Lower lobe of right lung (tissue), 2 donors: Measurements from ENCODE around the gene KRTCAP2. TPM values are rescaled to one million over a fixed set of nuclear protein-coding genes. Genes with fewer than 3 reads are reported as not detected.
"Not testable (repeated sequence)": the region's sequence is repeated elsewhere in the genome, so short reads cannot be mapped to it uniquely, and the experiment has no call there.

Source experiments
- ATAC-seq, 2 donors: fragments of 200-7000 bp; cut with Tn5 transposase; one replicate each; pipeline ENCODE4 v1.9.1; 2020 to 2022; ENCODE audit warnings: mild to moderate bottlenecking in 2 of 2, moderate library complexity in 2 of 2
- DNase-seq: peaks from one replicate; pipeline ENCODE4 v3.0.0-alpha.2; 2020
- H3K27ac ChIP-seq: fragments of 200-600 bp; one replicate; pipeline ENCODE4 v1.8.0; 2022
- H3K27me3 ChIP-seq: fragments of 200-600 bp; one replicate; pipeline ENCODE4 v1.8.0; 2022; ENCODE audit warnings: low read depth
- H3K36me3 ChIP-seq: fragments of 200-600 bp; one replicate; pipeline ENCODE4 v1.8.0; 2022; ENCODE audit warnings: mild to moderate bottlenecking
- H3K4me1 ChIP-seq: fragments of 200-600 bp; one replicate; pipeline ENCODE4 v1.8.0; 2022
- H3K4me3 ChIP-seq: fragments of 200-600 bp; one replicate; pipeline ENCODE4 v1.8.0; 2022; ENCODE audit warnings: mild to moderate bottlenecking
- H3K9me3 ChIP-seq: fragments of 200-600 bp; one replicate; pipeline ENCODE4 v1.8.0; 2022
- CTCF ChIP-seq: fragments of 200-600 bp; IDR thresholded peaks from one replicate; pipeline ENCODE4 v1.8.0; 2022; ENCODE audit warnings: antibody characterized with exemption, mild to moderate bottlenecking
- intact Hi-C: fragments of 100-400 bp; cut with DNase I; formaldehyde crosslinking; loops from one replicate; pipeline ENCODE4 v1.11.0; 2022
- total RNA-seq: library from RNA; stranded (reverse); fragmentation: NEBNext Ultra II Directional; extraction: Animal tissue kit (Norgen Biotek cat#: 25700); gene quantifications from one replicate; pipeline ENCODE4 v1.2.1, GENCODE V29; 2021
- donor health status: DM: no; HTN: yes; CAD: no; lungs with severe emphysema.

The KRTCAP2 gene
- total RNA-seq, 1 donor from 2014 or later, result 173 TPM

GRCh38 chr1:155171836-155172731 lies 1.0 kb downstream of the KRTCAP2 start:
- no peak for TF ChIP-seq CTCF
- peak overlapping the region; percentile 91 for H3K4me3 ChIP-seq
- H3K27ac ChIP-seq, result peak overlapping the region; percentile 91
- H3K36me3 ChIP-seq, result peaks cover 23% of the 10 kb centered on the region
- H3K4me1 ChIP-seq, result peaks cover 36% of the 10 kb centered on the region
- intact Hi-C loops, result no loop called here
- ATAC-seq, result peak; percentile 4 to 18
- no peaks in the 10 kb centered on the region for H3K9me3 ChIP-seq
- no peak for DNase-seq
- peaks cover 6% of the 10 kb centered on the region for H3K27me3 ChIP-seq

GRCh38 chr1:155170806-155171205 lies 2.3 kb downstream of the KRTCAP2 start:
- ATAC-seq, result no peak

GRCh38 chr1:155170101-155170785 lies 2.9 kb downstream of the KRTCAP2 start:
- DNase-seq, result no peak
- Histone ChIP-seq H3K4me3 (no peak overlapping the region), H3K36me3 (peaks cover 23% of the 10 kb centered on the region), H3K27me3 (peaks cover 6% of the 10 kb centered on the region), H3K9me3 (no peaks in the 10 kb centered on the region), H3K4me1 (peaks cover 46% of the 10 kb centered on the region), H3K27ac (no peak overlapping the region)
- ATAC-seq, result no peak
- TF ChIP-seq CTCF, result no peak
- intact Hi-C loops, result no loop called here

More at GRCh38 chr1:155170806-155171205, 2.3 kb downstream of the KRTCAP2 start:
- H3K27me3 ChIP-seq, result peaks cover 6% of the 10 kb centered on the region
- intact Hi-C loops, result no loop called here
- H3K4me3 ChIP-seq, result no peak overlapping the region
- TF ChIP-seq CTCF, result no peak
- no peak for DNase-seq
- H3K4me1 ChIP-seq, result peaks cover 44% of the 10 kb centered on the region
- H3K36me3 ChIP-seq, result peaks cover 23% of the 10 kb centered on the region
- no peak overlapping the region for H3K27ac ChIP-seq
- H3K9me3 ChIP-seq, result no peaks in the 10 kb centered on the region

- Histone ChIP-seq H3K27me3 (peaks cover 6% of the 10 kb centered on the region), H3K4me3 (no peak overlapping the region), H3K27ac (no peak overlapping the region), H3K4me1 (peaks cover 46% of the 10 kb centered on the region), H3K9me3 (no peaks in the 10 kb centered on the region), H3K36me3 (peaks cover 23% of the 10 kb centered on the region)
- ATAC-seq, result no peak
- no peak for DNase-seq
- intact Hi-C loops, result loop anchor here (5.0 kb wide), 1 partner anchor 77 kb away; no protein-coding TSS in a partner anchor
- no peak for TF ChIP-seq CTCF
Measured at GRCh38 chr1:155169541-155169940, 3.6 kb downstream of the KRTCAP2 start.

- Histone ChIP-seq H3K9me3 (no peaks in the 10 kb centered on the region), H3K36me3 (peaks cover 23% of the 10 kb centered on the region), H3K4me1 (peaks cover 38% of the 10 kb centered on the region), H3K27ac (no peak overlapping the region), H3K27me3 (no peaks in the 10 kb centered on the region), H3K4me3 (no peak overlapping the region)
- DNase-seq (no peak), ATAC-seq (no peak)
- intact Hi-C loops, result loop anchor here (5.0 kb wide), 1 partner anchor 76 kb away; no protein-coding TSS in a partner anchor
- TF ChIP-seq CTCF, result no peak
Measured at GRCh38 chr1:155168456-155169210, 4.5 kb downstream of the KRTCAP2 start.

- H3K27ac ChIP-seq, H3K27me3 ChIP-seq, ATAC-seq, H3K4me3 ChIP-seq, DNase-seq, H3K9me3 ChIP-seq: not testable (repeated sequence)
- H3K36me3 ChIP-seq, result peaks cover 23% of the 10 kb centered on the region
- intact Hi-C loops, result loop anchor here (5.0 kb wide), 1 partner anchor 76 kb away; no protein-coding TSS in a partner anchor
- peaks cover 33% of the 10 kb centered on the region for H3K4me1 ChIP-seq
Measured at GRCh38 chr1:155168105-155168445, 5.0 kb downstream of the KRTCAP2 start.
